Panc1 (cell line): ENCODE results near the gene AMDHD2. TPM values are rescaled to one million over a fixed set of nuclear protein-coding genes. Genes with fewer than 3 reads are reported as not detected.

ENCODE experiments used
- ATAC-seq: fragments of 200-7000 bp; cut with Tn5 transposase; 2 replicates; pipeline ENCODE4 v1.9.1; 2020; ENCODE audit warnings: mild to moderate bottlenecking, moderate library complexity
- BruUV-seq: library from RNA; stranded (reverse); fragments of 400-500 nt; replicated peaks from 2 replicates; lab custom pipeline; 2021; lab: Mats Ljungman, UMichigan
- CTCF ChIA-PET: fragments of 300-600 bp; sonication (Branson Sonifier 250); formaldehyde crosslinking; loops from one replicate; lab custom pipeline; 2022; ENCODE audit warnings: antibody characterized with exemption; lab: Charles Lee
- POLR2A ChIA-PET: fragments of 300-600 bp; sonication (Branson Sonifier 250); formaldehyde crosslinking; loops from one replicate; lab custom pipeline; 2022; ENCODE audit warnings: antibody characterized with exemption; lab: Charles Lee
- DNase-seq: peaks from one replicate; pipeline ENCODE4 v3.0.0-alpha.2; 2010; ENCODE audit warnings: low read depth, low spot score
- H3K27ac ChIP-seq: 2 replicates; pipeline ENCODE4 v1.5.1; 2011; ENCODE audit warnings: mild to moderate bottlenecking, low read length, inconsistent platforms
- H3K27me3 ChIP-seq: fragments of 200-500 bp; sonication (Bioruptor generic); 2 replicates; pipeline ENCODE4 v1.6.0; 2014; ENCODE audit warnings: low read length, inconsistent platforms; ENCODE audit not compliant: control insufficient read depth, insufficient read depth
- H3K36me3 ChIP-seq: fragments of 200-500 bp; sonication (Bioruptor generic); 2 replicates; pipeline ENCODE4 v1.5.1; 2014; ENCODE audit warnings: inconsistent platforms, mild to moderate bottlenecking, low read length, moderate library complexity; ENCODE audit not compliant: control insufficient read depth, insufficient read depth
- H3K4me1 ChIP-seq: 2 replicates; pipeline ENCODE4 v1.5.1; 2011; ENCODE audit warnings: inconsistent platforms, mild to moderate bottlenecking, low read length, moderate library complexity; ENCODE audit not compliant: control insufficient read depth, insufficient read depth
- H3K4me3 ChIP-seq, 2 experiments: 2 replicates each; pipeline ENCODE4 v1.5.1; 2011 to 2012; ENCODE audit warnings: low read depth in 2 of 2, low read length in 2 of 2, mild to moderate bottlenecking in 2 of 2, inconsistent platforms in 1 of 2, moderate library complexity in 1 of 2
- H3K9me3 ChIP-seq: fragments of 200-500 bp; sonication (Bioruptor generic); 2 replicates; pipeline ENCODE4 v1.5.1; 2014; ENCODE audit warnings: low read depth, mild to moderate bottlenecking, inconsistent platforms, low read length, moderate library complexity; ENCODE audit not compliant: control insufficient read depth, insufficient read depth
- CTCF ChIP-seq: fragments of 450-650 bp; IDR thresholded peaks from 2 replicates; pipeline ENCODE4 v1.5.1; 2017; ENCODE audit warnings: mild to moderate bottlenecking
- POLR2AphosphoS5 ChIP-seq: IDR thresholded peaks from 2 replicates; pipeline ENCODE4 v1.6.1; 2012; ENCODE audit warnings: mild to moderate bottlenecking, low read depth, low read length, moderate library complexity
- REST ChIP-seq, 2 experiments: IDR thresholded peaks; 2 replicates each; pipeline ENCODE4 v1.6.1; 2011 to 2012; ENCODE audit warnings: low read depth in 2 of 2, control low read depth in 1 of 2, low read length in 1 of 2, mild to moderate bottlenecking in 1 of 2, moderate library complexity in 1 of 2; ENCODE audit not compliant: insufficient read depth in 1 of 2
- SIN3A ChIP-seq: IDR thresholded peaks from 2 replicates; pipeline ENCODE4 v1.6.1; 2012; ENCODE audit warnings: low read depth, mild to moderate bottlenecking, low read length, moderate library complexity, borderline replicate concordance; ENCODE audit not compliant: insufficient read depth
- TCF7L2 ChIP-seq: IDR thresholded peaks from 2 replicates; pipeline ENCODE4 v1.6.1; 2011; ENCODE audit warnings: mild to moderate bottlenecking, low read depth, low read length, inconsistent platforms
- in situ Hi-C: cut with HindIII; loops from 2 replicates; pipeline ENCODE4 v1.10.0; 2016; ENCODE audit warnings: low sequenced_read_pairs, low pct_unique_long_range_greater_than_20kb
- intact Hi-C: fragments of 100-400 bp; cut with micrococcal nuclease; formaldehyde crosslinking; loops from one replicate; pipeline ENCODE4 v1.10.0; 2022; ENCODE audit not compliant: unreplicated experiment
- total RNA-seq: library from RNA; stranded (reverse); gene quantifications from one replicate; pipeline ENCODE4 v1.2.1, GENCODE V29; 2021; ENCODE audit not compliant: unreplicated experiment

Gene AMDHD2
- total RNA-seq, 1 experiment from 2014 or later = 87.5 TPM

GRCh38 chr16:2485811-2486507, 34.2 kb upstream of the AMDHD2 start:
- Histone ChIP-seq H3K4me1 (peaks cover 8% of the 10 kb centered on the region; the same call in 1 of the 2 replicates), H3K27ac (no peak overlapping the region), H3K4me3 (no peak overlapping the region), H3K9me3 (no peaks in the 10 kb centered on the region), H3K36me3 (no peaks in the 10 kb centered on the region), H3K27me3 (no peaks in the 10 kb centered on the region)
- in situ Hi-C loops (no loop called here), intact Hi-C loops (no loop called here)
- ATAC-seq = no peak
- TF ChIP-seq CTCF (no peak), REST (IDR thresholded peaks at IDR 0.05; ENCODE audit: insufficient read depth in 1 of 2, low read depth in 2 of 2, low read length in 1 of 2) (no peak)
- no peak for DNase-seq
- CTCF ChIA-PET = no interaction called here
- no TSS peak for BruUV-seq
- POLR2A ChIA-PET = interaction anchor here (0.6 kb wide), 1 partner anchor 271 kb away, joined by 3 read pairs; the partner anchor contains the start of gene PGP

- ATAC-seq = peak; percentile 53
- in situ Hi-C loops (no loop called here), intact Hi-C loops (no loop called here)
- no TSS peak for BruUV-seq
- CTCF ChIA-PET = no interaction called here
- H3K9me3 ChIP-seq = no peaks in the 10 kb centered on the region
- no peak for DNase-seq
- H3K27me3 ChIP-seq = no peaks in the 10 kb centered on the region
- H3K4me1 ChIP-seq = peaks cover 8% of the 10 kb centered on the region; the same call in 1 of the 2 replicates
- H3K4me3 ChIP-seq = no peak overlapping the region
- H3K27ac ChIP-seq = no peak overlapping the region
- TF ChIP-seq TCF7L2 = no peak
- TF ChIP-seq CTCF = no peak
- no peak for TF ChIP-seq REST (IDR thresholded peaks at IDR 0.05; ENCODE audit: insufficient read depth in 1 of 2, low read depth in 2 of 2, low read length in 1 of 2)
- TF ChIP-seq POLR2AphosphoS5 = no peak
- no peak for TF ChIP-seq SIN3A
- H3K36me3 ChIP-seq = no peaks in the 10 kb centered on the region
- POLR2A ChIA-PET = no interaction called here
These were observed 33.3 kb upstream of the AMDHD2 start for GRCh38 chr16:2486645-2487516.
